ENCODE results near the gene IFNAR1. TPM values are rescaled to one million over a fixed set of nuclear protein-coding genes. Genes with fewer than 3 reads are reported as not detected.

Gene IFNAR1
- polyA plus RNA-seq, 3 donors = 16.8 to 95.3 (median 56.2) TPM

GRCh38 chr21:33314111-33314510, 10.7 kb upstream of the IFNAR1 start:
- H3K27me3 ChIP-seq (ENCODE audit: control insufficient read depth in 2 of 2, insufficient read depth in 2 of 2, low read length in 2 of 2) = no peaks in the 10 kb centered on the region
- peak overlapping the region in 1 of 7 donors; percentile 20 for H3K27ac Mint-ChIP-seq
- H3K9ac ChIP-seq (ENCODE audit: insufficient read depth, low read length, poor library complexity, severe bottlenecking) = no peak overlapping the region
- H3K27ac ChIP-seq (ENCODE audit: low read depth in 1 of 2, low read length in 2 of 2) = no peak overlapping the region
- no peak overlapping the region for H3K4me3 ChIP-seq (replicated peaks in 1 of 3; ENCODE audit: low read depth in 2 of 3, low read length in 3 of 3)
- peaks cover 0 to 7% (median 4%) of the 10 kb centered on the region in 7 donors for H3K9me3 Mint-ChIP-seq
- peaks cover 0 to 1% of the 10 kb centered on the region in 2 donors for H3K36me3 Mint-ChIP-seq
- no peaks in the 10 kb centered on the region for H4K20me1 ChIP-seq (ENCODE audit: insufficient read depth, low read length)
- H3K79me2 ChIP-seq (ENCODE audit: insufficient read depth, low read length) = no peaks in the 10 kb centered on the region
- peaks cover 31 to 41% of the 10 kb centered on the region in 2 donors for H3K4me1 ChIP-seq (ENCODE audit: control insufficient read depth in 1 of 2, insufficient read depth in 2 of 2, low read length in 2 of 2)
- no peak for DNase-seq
- H3K4me2 ChIP-seq (replicated peaks; ENCODE audit: extremely low read depth, low read length, poor library complexity, severe bottlenecking) = no peak overlapping the region
- H3K4me3 Mint-ChIP-seq = no peak overlapping the region
- H3K27me3 Mint-ChIP-seq (ENCODE audit: low read depth in 3 of 3) = no peaks in the 10 kb centered on the region
- intact Hi-C loops (cut with micrococcal nuclease) = no loop called here
- H3K36me3 ChIP-seq (replicated peaks in 1 of 2; ENCODE audit: control insufficient read depth in 1 of 2, insufficient read depth in 2 of 2, low read length in 2 of 2) = no peaks in the 10 kb centered on the region
- H3K4me1 Mint-ChIP-seq = peaks cover 34% of the 10 kb centered on the region
- TF ChIP-seq CTCF (IDR thresholded peaks at IDR 0.05) = no peak
- no peaks in the 10 kb centered on the region for H3K9me3 ChIP-seq (replicated peaks in 1 of 2; ENCODE audit: control insufficient read depth in 1 of 2, insufficient read depth in 1 of 2, low read length in 2 of 2)
- WGBS (ENCODE audit: insufficient coverage) = no CpG with 5 or more reads among the region's 4 CpGs
- no peak overlapping the region for H2AFZ ChIP-seq (ENCODE audit: insufficient read depth, low read depth, low read length, poor library complexity, severe bottlenecking)

DNA sequence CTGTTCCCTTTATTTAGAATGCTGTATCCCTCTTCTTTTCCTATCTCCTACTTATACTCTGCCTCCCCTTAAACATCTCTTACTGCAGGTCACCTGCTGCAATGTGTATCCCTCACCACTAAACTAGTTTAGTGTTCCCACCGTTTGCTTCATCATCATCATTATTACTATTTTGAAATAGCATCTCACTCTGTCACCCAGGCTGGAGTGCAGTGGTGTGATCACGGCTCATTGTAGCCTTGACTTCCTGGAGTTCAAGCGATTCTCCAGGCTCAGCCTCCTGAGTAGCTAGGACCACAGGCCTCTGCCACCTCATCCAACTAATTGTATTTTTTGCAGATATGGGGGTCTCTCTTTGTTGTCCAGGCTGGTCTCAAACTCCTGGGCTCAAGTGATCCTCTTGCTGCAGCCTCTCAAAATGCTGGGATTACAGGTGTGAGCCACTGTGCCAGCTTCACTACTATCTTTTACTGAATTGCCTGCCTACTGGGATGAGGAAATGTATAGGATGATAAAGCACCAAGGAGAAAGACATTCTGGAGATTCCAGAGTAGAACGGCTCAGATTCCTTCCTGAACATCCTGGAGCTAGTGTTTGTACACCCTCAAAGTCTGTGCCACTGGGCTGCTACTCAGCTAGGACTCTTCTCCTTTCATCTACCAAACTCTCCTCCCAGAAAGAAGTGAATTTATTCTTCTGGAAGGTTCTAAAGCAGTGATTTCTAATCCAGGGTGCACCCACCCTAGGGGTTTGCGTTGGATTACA, 8.6 kb upstream of the IFNAR1 start:
- Mint-ChIP-seq H3K27me3 (ENCODE audit: low read depth in 3 of 3) (no peaks in the 10 kb centered on the region), H3K27ac (peak overlapping the region in 4 of 7 donors; percentile 20 to 68 (median 40)), H3K36me3 (no peaks in the 10 kb centered on the region), H3K9me3 (no peaks in the 10 kb centered on the region), H3K4me1 (peaks cover 34% of the 10 kb centered on the region), H3K4me3 (no peak overlapping the region)
- TF ChIP-seq CTCF (IDR thresholded peaks at IDR 0.05) = no peak
- peaks cover 30 to 40% of the 10 kb centered on the region in 2 donors for H3K4me1 ChIP-seq (ENCODE audit: control insufficient read depth in 1 of 2, insufficient read depth in 2 of 2, low read length in 2 of 2)
- intact Hi-C loops (cut with micrococcal nuclease) = no loop called here
- H3K27ac ChIP-seq (ENCODE audit: low read depth in 1 of 2, low read length in 2 of 2) = no peak overlapping the region
- no peaks in the 10 kb centered on the region for H3K36me3 ChIP-seq (replicated peaks in 1 of 2; ENCODE audit: control insufficient read depth in 1 of 2, insufficient read depth in 2 of 2, low read length in 2 of 2)
- H3K9ac ChIP-seq (ENCODE audit: insufficient read depth, low read length, poor library complexity, severe bottlenecking) = no peak overlapping the region
- H2AFZ ChIP-seq (ENCODE audit: insufficient read depth, low read depth, low read length, poor library complexity, severe bottlenecking) = no peak overlapping the region
- H3K27me3 ChIP-seq (ENCODE audit: control insufficient read depth in 2 of 2, insufficient read depth in 2 of 2, low read length in 2 of 2) = no peaks in the 10 kb centered on the region
- no peaks in the 10 kb centered on the region for H3K79me2 ChIP-seq (ENCODE audit: insufficient read depth, low read length)
- no peak overlapping the region for H3K4me2 ChIP-seq (replicated peaks; ENCODE audit: extremely low read depth, low read length, poor library complexity, severe bottlenecking)
- peak in 1 of 3 donors; percentile 50 for DNase-seq
- no peaks in the 10 kb centered on the region for H4K20me1 ChIP-seq (ENCODE audit: insufficient read depth, low read length)
- H3K4me3 ChIP-seq (replicated peaks in 1 of 3; ENCODE audit: low read depth in 2 of 3, low read length in 3 of 3) = no peak overlapping the region
- 57% methylated on average over 1 of the region's 5 CpGs for WGBS (ENCODE audit: insufficient coverage)
- no peaks in the 10 kb centered on the region for H3K9me3 ChIP-seq (replicated peaks in 1 of 2; ENCODE audit: control insufficient read depth in 1 of 2, insufficient read depth in 1 of 2, low read length in 2 of 2)
